H1 (cell line): ENCODE data around the gene ACBD4. TPM values are rescaled to one million over a fixed set of nuclear protein-coding genes. Genes with fewer than 3 reads are reported as not detected.

Source experiments
- CBX5 ChIP-seq: fragments of 300-800, 300-1000 bp; sonication (generic); IDR thresholded peaks from 2 replicates; pipeline ENCODE4 v1.7.1; 2016; ENCODE audit warnings: antibody characterized with exemption, low read length, low read depth
- CHD2 ChIP-seq: IDR thresholded peaks from 2 replicates; pipeline ENCODE4 v1.6.1; 2012; ENCODE audit warnings: low read length, improper control_type of control experiment
- CHD7 ChIP-seq: fragments of 300-600 bp; sonication (generic); IDR thresholded peaks from 2 replicates; pipeline ENCODE4 v1.7.1; 2012; ENCODE audit warnings: low read length, moderate library complexity, mild to moderate bottlenecking, inconsistent platforms; ENCODE audit not compliant: insufficient replicate concordance
- JUND ChIP-seq: IDR thresholded peaks from 2 replicates; pipeline ENCODE4 v1.6.1; 2011; ENCODE audit warnings: mild to moderate bottlenecking, improper control_type of control experiment, low read length
- TAF1 ChIP-seq: IDR thresholded peaks from 2 replicates; pipeline ENCODE4 v1.6.1; 2011; ENCODE audit warnings: mild to moderate bottlenecking, low read depth, low read length
- polyA plus RNA-seq, 7 experiments: library from polyadenylated mRNA; depleted of rRNA in 3 of 7; stranded (reverse) in 5 of 7; unstranded in 2 of 7; fragments of >200 nt in 5 of 7; fragments of 200-250 nt in 2 of 7; gene quantifications; 1 replicate in 5 of 7; 2 replicates in 1 of 7; 4 replicates in 1 of 7; pipeline versions ENCODE4 v1.2.1 to v1.2.3, GENCODE V29; 2011 to 2013; ENCODE audit warnings: missing spikeins in 2 of 7, mixed read lengths in 2 of 7
- total RNA-seq: library from RNA; stranded (reverse); fragmentation: NEBNext Ultra II Directional; extraction: Animal tissue kit (Norgen Biotek cat#: 25700); gene quantifications from 2 replicates; pipeline ENCODE4 v1.2.1, GENCODE V29; 2021

The ACBD4 gene
- total and polyA plus RNA-seq, 2 of the 8 experiments (the other 6 are each of a cell fraction or from before 2014, with no cell fraction given): 7.3 to 10.7 TPM

GRCh38 chr17:45108051-45108450 is 27.4 kb upstream of the ACBD4 start (continued):
- TF ChIP-seq CHD7 (no peak), JUND (no peak), TAF1 (no peak), CHD2 (no peak), CBX5 (no peak)
